Vagina (tissue), 2 donors: ENCODE measurements around the gene KMT2C.

Source experiments
- CTCF ChIP-seq, 3 experiments: fragments of 450-650 bp in 2 of 3; fragments of 200-600 bp in 1 of 3; sonication (generic) in 1 of 3; IDR thresholded peaks; one replicate each; pipeline ENCODE4 v1.5.1; 2017 to 2019; ENCODE audit warnings: antibody characterized with exemption in 3 of 3, mild to moderate bottlenecking in 2 of 3, moderate library complexity in 2 of 3
- POLR2A ChIP-seq, 2 donors: fragments of 450-650 bp; IDR thresholded peaks; one replicate each; pipeline ENCODE4 v1.6.1; 2017; ENCODE audit warnings: antibody characterized with exemption in 2 of 2, mild to moderate bottlenecking in 2 of 2, moderate library complexity in 2 of 2
- POLR2AphosphoS5 ChIP-seq, 2 donors: sonication (generic); formaldehyde crosslinking; IDR thresholded peaks; one replicate each; pipeline ENCODE4 v1.9.0; 2017; ENCODE audit warnings: antibody characterized with exemption in 2 of 2, mild to moderate bottlenecking in 2 of 2, low read depth in 1 of 2; ENCODE audit not compliant: insufficient read depth in 1 of 2

GRCh38 chr7:152140560-152140959 is 295.2 kb downstream of the KMT2C start:
- TF ChIP-seq CTCF (IDR thresholded peaks at IDR 0.05): no peak
- TF ChIP-seq POLR2A (IDR thresholded peaks at IDR 0.05): no peak
- TF ChIP-seq POLR2AphosphoS5 (IDR thresholded peaks at IDR 0.05; ENCODE audit: insufficient read depth in 1 of 2, low read depth in 1 of 2): no peak
